Ishikawa (cell line): Measurements from ENCODE around the gene TBC1D8.

Experiments
- CEBPB ChIP-seq: IDR thresholded peaks from 2 replicates; pipeline ENCODE4 v1.6.1; 2012
- CREB1 ChIP-seq: IDR thresholded peaks from 2 replicates; pipeline ENCODE4 v1.6.1; 2012; ENCODE audit warnings: low read depth
- EGR1 ChIP-seq: IDR thresholded peaks from 2 replicates; pipeline ENCODE4 v1.6.1; 2012
- EP300 ChIP-seq: IDR thresholded peaks from 2 replicates; pipeline ENCODE4 v1.6.1; 2012; ENCODE audit warnings: borderline replicate concordance
- FOXM1 ChIP-seq: IDR thresholded peaks from 2 replicates; pipeline ENCODE4 v1.6.1; 2012; ENCODE audit warnings: low read depth, borderline replicate concordance
- MAX ChIP-seq: IDR thresholded peaks from 2 replicates; pipeline ENCODE4 v1.6.1; 2012
- NFIC ChIP-seq: IDR thresholded peaks from 2 replicates; pipeline ENCODE4 v1.6.1; 2012
- RAD21 ChIP-seq: IDR thresholded peaks from 2 replicates; pipeline ENCODE4 v1.6.1; 2012; ENCODE audit warnings: low read depth
- REST ChIP-seq: IDR thresholded peaks from 2 replicates; pipeline ENCODE4 v1.6.1; 2012; ENCODE audit warnings: low read depth, mild to moderate bottlenecking
- TAF1 ChIP-seq: IDR thresholded peaks from 2 replicates; pipeline ENCODE4 v1.6.1; 2012; ENCODE audit warnings: low read depth, mild to moderate bottlenecking
- TCF12 ChIP-seq: IDR thresholded peaks from 2 replicates; pipeline ENCODE4 v1.6.1; 2012; ENCODE audit warnings: low read depth
- TEAD4 ChIP-seq: IDR thresholded peaks from 2 replicates; pipeline ENCODE4 v1.6.1; 2012
- USF1 ChIP-seq: IDR thresholded peaks from 2 replicates; pipeline ENCODE4 v1.6.1; 2012
- YY1 ChIP-seq: IDR thresholded peaks from 2 replicates; pipeline ENCODE4 v1.6.1; 2012; ENCODE audit warnings: low read depth
- ZBTB7A ChIP-seq: IDR thresholded peaks from 2 replicates; pipeline ENCODE4 v1.6.1; 2012; ENCODE audit warnings: low read depth

The TBC1D8 gene

GRCh38 chr2:101145406-101145805 lies 5.8 kb downstream of the TBC1D8 start:
- no peak for TF ChIP-seq ZBTB7A
- no peak for TF ChIP-seq EGR1
- TF ChIP-seq TCF12: no peak
- TF ChIP-seq CREB1: no peak
- TF ChIP-seq NFIC: no peak
- no peak for TF ChIP-seq REST

- TF ChIP-seq CEBPB: no peak
- no peak for TF ChIP-seq FOXM1
- TF ChIP-seq TCF12: no peak
- TF ChIP-seq EGR1: no peak
- no peak for TF ChIP-seq NFIC
- TF ChIP-seq CREB1: no peak
- TF ChIP-seq TEAD4: no peak
- TF ChIP-seq TAF1: no peak
- no peak for TF ChIP-seq USF1
- TF ChIP-seq MAX: no peak
- no peak for TF ChIP-seq ZBTB7A
Observed at GRCh38 chr2:101142163-101142562, 9.0 kb downstream of the TBC1D8 start.

GRCh38 chr2:101140978-101141655 lies 10.1 kb downstream of the TBC1D8 start:
- no peak for TF ChIP-seq RAD21
- TF ChIP-seq EP300: no peak
- TF ChIP-seq TAF1: no peak

GRCh38 chr2:101140237-101140636 lies 10.9 kb downstream of the TBC1D8 start:
- TF ChIP-seq FOXM1: no peak
- no peak for TF ChIP-seq NFIC
- no peak for TF ChIP-seq EP300
- no peak for TF ChIP-seq RAD21
- no peak for TF ChIP-seq EGR1
- TF ChIP-seq REST: no peak
- no peak for TF ChIP-seq USF1
- TF ChIP-seq CREB1: no peak
- no peak for TF ChIP-seq TCF12
- no peak for TF ChIP-seq TEAD4
- TF ChIP-seq YY1: no peak
- TF ChIP-seq TAF1: no peak
- no peak for TF ChIP-seq ZBTB7A
- TF ChIP-seq MAX: no peak
- no peak for TF ChIP-seq CEBPB

- TF ChIP-seq TCF12 (no peak), EGR1 (no peak)
Observed at GRCh38 chr2:101139495-101139894, 11.7 kb downstream of the TBC1D8 start.

- TF ChIP-seq REST (no peak), CEBPB (no peak), USF1 (no peak), TCF12 (no peak), EGR1 (no peak), NFIC (no peak), EP300 (no peak), YY1 (no peak), FOXM1 (no peak), TAF1 (no peak)
Observed at GRCh38 chr2:101135412-101136296, 15.5 kb downstream of the TBC1D8 start.
